ENCODE data around the gene ARID4B. TPM values are rescaled to one million over a fixed set of nuclear protein-coding genes. Genes with fewer than 3 reads are reported as not detected.

Gene ARID4B
- total RNA-seq, 6 experiments from 2014 or later = 19.4 to 22.8 (median 20.5) TPM

GRCh38 chr1:235302143-235302542 is 25.8 kb downstream of the ARID4B start:
- no peaks in the 10 kb centered on the region for H3K27me3 Mint-ChIP-seq (ENCODE audit: insufficient read depth)
- no peak overlapping the region for H3K27ac Mint-ChIP-seq
- no peak overlapping the region for H3K4me3 Mint-ChIP-seq
- no peaks in the 10 kb centered on the region for H3K9me3 Mint-ChIP-seq
- no peak for DNase-seq
- H3K36me3 Mint-ChIP-seq (ENCODE audit: low read depth) = peaks cover 5% of the 10 kb centered on the region; the same call in 1 of the 2 replicates
- peaks cover 29% of the 10 kb centered on the region for H3K4me1 Mint-ChIP-seq (ENCODE audit: low read depth)
- TF ChIP-seq CTCF (IDR thresholded peaks at IDR 0.05) = no peak

- Mint-ChIP-seq H3K4me3 (no peak overlapping the region), H3K27me3 (ENCODE audit: insufficient read depth) (no peaks in the 10 kb centered on the region; the same call in 1 of the 2 replicates), H3K4me1 (ENCODE audit: low read depth) (peaks cover 22% of the 10 kb centered on the region), H3K27ac (no peak overlapping the region; the same call in 1 of the 2 replicates), H3K36me3 (ENCODE audit: low read depth) (peaks cover 5% of the 10 kb centered on the region; the same call in 1 of the 2 replicates), H3K9me3 (no peaks in the 10 kb centered on the region)
- TF ChIP-seq CTCF (IDR thresholded peaks at IDR 0.05) = no peak
- DNase-seq = no peak
Observed at GRCh38 chr1:235299169-235299858, 28.7 kb downstream of the ARID4B start.

GRCh38 chr1:235298758-235299157 is 29.2 kb downstream of the ARID4B start:
- Mint-ChIP-seq H3K27me3 (ENCODE audit: insufficient read depth) (no peaks in the 10 kb centered on the region; the same call in 1 of the 2 replicates), H3K36me3 (ENCODE audit: low read depth) (peaks cover 5% of the 10 kb centered on the region; the same call in 1 of the 2 replicates), H3K9me3 (no peaks in the 10 kb centered on the region), H3K4me1 (ENCODE audit: low read depth) (peaks cover 20% of the 10 kb centered on the region), H3K27ac (no peak overlapping the region), H3K4me3 (no peak overlapping the region)
- TF ChIP-seq CTCF (IDR thresholded peaks at IDR 0.05) = no peak
- DNase-seq = no peak

GRCh38 chr1:235297579-235297978 is 30.4 kb downstream of the ARID4B start:
- Mint-ChIP-seq H3K27me3 (ENCODE audit: insufficient read depth) (no peaks in the 10 kb centered on the region; the same call in 1 of the 2 replicates), H3K4me1 (ENCODE audit: low read depth) (peaks cover 20% of the 10 kb centered on the region), H3K4me3 (no peak overlapping the region), H3K9me3 (no peaks in the 10 kb centered on the region), H3K27ac (no peak overlapping the region; the same call in 1 of the 2 replicates), H3K36me3 (ENCODE audit: low read depth) (peaks cover 5% of the 10 kb centered on the region; the same call in 1 of the 2 replicates)
- DNase-seq = no peak
- TF ChIP-seq CTCF (IDR thresholded peaks at IDR 0.05) = no peak

GRCh38 chr1:235296729-235297128 is 31.2 kb downstream of the ARID4B start:
- Mint-ChIP-seq H3K36me3 (ENCODE audit: low read depth) (peaks cover 5% of the 10 kb centered on the region; the same call in 1 of the 2 replicates), H3K9me3 (no peaks in the 10 kb centered on the region), H3K27me3 (ENCODE audit: insufficient read depth) (no peaks in the 10 kb centered on the region; the same call in 1 of the 2 replicates), H3K4me3 (no peak overlapping the region), H3K4me1 (ENCODE audit: low read depth) (peaks cover 21% of the 10 kb centered on the region), H3K27ac (no peak overlapping the region)
- DNase-seq = no peak
- no peak for TF ChIP-seq CTCF (IDR thresholded peaks at IDR 0.05)

All from HFFc6 (cell line).